ENCODE data around the gene IL1RAPL1. TPM values are rescaled to one million over a fixed set of nuclear protein-coding genes. Genes with fewer than 3 reads are reported as not detected.

Gene IL1RAPL1
- total and polyA plus RNA-seq, 9 of the 15 experiments (the other 6 are each of a cell fraction or from before 2014, with no cell fraction given), result 0.04 to 0.07 (median 0.04) TPM; not detected in 6

DNA sequence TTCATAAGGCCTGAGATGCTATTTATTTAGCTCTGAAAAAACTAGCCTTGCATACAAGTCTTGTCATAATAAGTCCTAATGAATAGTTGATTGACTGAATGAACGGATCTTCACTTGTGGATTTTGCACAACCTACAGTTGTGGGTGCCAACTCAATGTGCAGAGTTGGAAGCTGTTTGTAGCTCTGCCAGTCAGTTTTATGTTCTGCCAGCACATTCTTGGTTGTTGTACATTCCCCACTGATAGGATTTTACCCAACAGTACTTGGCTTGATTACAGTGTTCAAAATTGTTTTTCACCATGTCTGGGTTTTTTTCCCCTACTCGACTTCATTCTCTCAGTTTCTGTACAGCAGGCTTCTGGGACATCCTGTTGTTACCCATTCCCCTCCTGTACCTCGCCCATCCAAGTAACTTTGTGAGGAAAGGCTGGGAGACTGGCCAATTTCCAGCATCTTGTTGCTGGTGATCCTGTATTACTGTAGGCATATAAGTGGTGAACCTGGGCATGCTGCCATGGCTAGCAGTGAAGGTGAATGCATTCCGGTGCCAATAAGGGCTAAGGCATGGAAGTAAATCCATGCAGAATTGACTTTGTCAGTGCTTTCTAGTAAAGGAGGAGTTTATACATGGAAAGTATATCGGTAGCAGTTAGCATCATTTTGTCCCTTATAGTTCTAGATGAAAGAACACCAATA lies 22.8 kb downstream of the IL1RAPL1 start:
- H3K4me1 ChIP-seq (replicated peaks in 1 of 2; ENCODE audit: control insufficient read depth in 2 of 2, insufficient read depth in 2 of 2, low read length in 2 of 2), result no peaks in the 10 kb centered on the region
- H3K27me3 ChIP-seq (ENCODE audit: control insufficient read depth in 2 of 2, insufficient read depth in 2 of 2, low read length in 2 of 2), result no peaks in the 10 kb centered on the region
- ChIA-PET POLR2A (no interaction called here), CTCF (ENCODE audit: low intra/inter-chr PET ratio) (no interaction called here)
- DNase-seq (ENCODE audit: extremely low read depth in 1 of 4, low spot score in 3 of 4), result no peak
- no peak overlapping the region for H2AFZ ChIP-seq (ENCODE audit: low read depth, low read length)
- no peaks in the 10 kb centered on the region for H3K9me3 ChIP-seq (replicated peaks; ENCODE audit: control insufficient read depth, insufficient read depth, low read depth, low read length)
- H3K27ac ChIP-seq (ENCODE audit: extremely low read depth, low read depth, low read length), result no peak overlapping the region
- intact Hi-C loops (cut with micrococcal nuclease) (no loop called here), in situ Hi-C loops (cut with MboI) (no loop called here)
- H3K9me1 ChIP-seq (ENCODE audit: control insufficient read depth, insufficient read depth, low read length), result no peaks in the 10 kb centered on the region
- TF ChIP-seq NCOA6 (IDR thresholded peaks at IDR 0.05) (no peak), SMAD2 (IDR thresholded peaks at IDR 0.05; ENCODE audit: low read depth, low read length) (no peak), FUS (optimal IDR thresholded peaks at IDR 0.05; ENCODE audit: low read depth, low read length) (no peak), CREB3L1 (IDR thresholded peaks at IDR 0.05; ENCODE audit: borderline replicate concordance, low read depth) (no peak), PATZ1 (CRISPR knock-in tag; IDR thresholded peaks at IDR 0.05; ENCODE audit: borderline replicate concordance) (no peak), LEF1 (IDR thresholded peaks at IDR 0.05) (no peak), HLTF (IDR thresholded peaks at IDR 0.05) (no peak), TEAD4 (IDR thresholded peaks at IDR 0.05; ENCODE audit: low read length) (no peak), TEAD4 (CRISPR knock-in tag; IDR thresholded peaks at IDR 0.05; ENCODE audit: borderline replicate concordance) (no peak), NUFIP1 (IDR thresholded peaks at IDR 0.05; ENCODE audit: partially characterized antibody) (no peak), RFX7 (CRISPR knock-in tag; IDR thresholded peaks at IDR 0.05) (no peak), ASH1L (IDR thresholded peaks at IDR 0.05; ENCODE audit: borderline replicate concordance, low read depth, partially characterized antibody) (no peak), C11orf30 (IDR thresholded peaks at IDR 0.05; ENCODE audit: low read depth) (no peak)
- TF ChIP-seq, protein P1, sequence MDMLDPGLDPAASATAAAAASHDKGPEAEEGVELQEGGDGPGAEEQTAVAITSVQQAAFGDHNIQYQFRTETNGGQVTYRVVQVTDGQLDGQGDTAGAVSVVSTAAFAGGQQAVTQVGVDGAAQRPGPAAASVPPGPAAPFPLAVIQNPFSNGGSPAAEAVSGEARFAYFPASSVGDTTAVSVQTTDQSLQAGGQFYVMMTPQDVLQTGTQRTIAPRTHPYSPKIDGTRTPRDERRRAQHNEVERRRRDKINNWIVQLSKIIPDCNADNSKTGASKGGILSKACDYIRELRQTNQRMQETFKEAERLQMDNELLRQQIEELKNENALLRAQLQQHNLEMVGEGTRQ (CRISPR knock-in tag; IDR thresholded peaks at IDR 0.05), result no peak
- TF ChIP-seq, protein P2, sequence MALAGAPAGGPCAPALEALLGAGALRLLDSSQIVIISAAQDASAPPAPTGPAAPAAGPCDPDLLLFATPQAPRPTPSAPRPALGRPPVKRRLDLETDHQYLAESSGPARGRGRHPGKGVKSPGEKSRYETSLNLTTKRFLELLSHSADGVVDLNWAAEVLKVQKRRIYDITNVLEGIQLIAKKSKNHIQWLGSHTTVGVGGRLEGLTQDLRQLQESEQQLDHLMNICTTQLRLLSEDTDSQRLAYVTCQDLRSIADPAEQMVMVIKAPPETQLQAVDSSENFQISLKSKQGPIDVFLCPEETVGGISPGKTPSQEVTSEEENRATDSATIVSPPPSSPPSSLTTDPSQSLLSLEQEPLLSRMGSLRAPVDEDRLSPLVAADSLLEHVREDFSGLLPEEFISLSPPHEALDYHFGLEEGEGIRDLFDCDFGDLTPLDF (CRISPR knock-in tag; IDR thresholded peaks at IDR 0.05), result no peak
- TF ChIP-seq, protein P3, sequence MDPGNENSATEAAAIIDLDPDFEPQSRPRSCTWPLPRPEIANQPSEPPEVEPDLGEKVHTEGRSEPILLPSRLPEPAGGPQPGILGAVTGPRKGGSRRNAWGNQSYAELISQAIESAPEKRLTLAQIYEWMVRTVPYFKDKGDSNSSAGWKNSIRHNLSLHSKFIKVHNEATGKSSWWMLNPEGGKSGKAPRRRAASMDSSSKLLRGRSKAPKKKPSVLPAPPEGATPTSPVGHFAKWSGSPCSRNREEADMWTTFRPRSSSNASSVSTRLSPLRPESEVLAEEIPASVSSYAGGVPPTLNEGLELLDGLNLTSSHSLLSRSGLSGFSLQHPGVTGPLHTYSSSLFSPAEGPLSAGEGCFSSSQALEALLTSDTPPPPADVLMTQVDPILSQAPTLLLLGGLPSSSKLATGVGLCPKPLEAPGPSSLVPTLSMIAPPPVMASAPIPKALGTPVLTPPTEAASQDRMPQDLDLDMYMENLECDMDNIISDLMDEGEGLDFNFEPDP (CRISPR knock-in tag; IDR thresholded peaks at IDR 0.05), result no peak
- H3K4me2 ChIP-seq (ENCODE audit: insufficient read depth, low read length), result no peak overlapping the region
- H4K20me1 ChIP-seq (replicated peaks; ENCODE audit: control insufficient read depth, insufficient read depth, low read length), result no peaks in the 10 kb centered on the region
- no peak overlapping the region for H3K9ac ChIP-seq (ENCODE audit: insufficient read depth in 1 of 2, low read depth in 2 of 2, low read length in 2 of 2)
- no peaks in the 10 kb centered on the region for H3K36me3 ChIP-seq (ENCODE audit: control insufficient read depth, insufficient read depth, low read length)
- H3K4me3 ChIP-seq, result no peak overlapping the region
- no peak for ATAC-seq
- BruUV-seq (replicated peaks), result no TSS peak
- no peaks in the 10 kb centered on the region for H3K79me2 ChIP-seq (ENCODE audit: control insufficient read depth, insufficient read depth, low read length)
- no peak for FAIRE-seq
- 0% methylated on average over 3 of the region's 5 CpGs for WGBS (ENCODE audit: insufficient coverage, low coverage, missing lambda C conversion rate)

All from K562 (cell line).